Neural cell (in vitro differentiated cells): ENCODE results near the gene ERVMER34-1. TPM values are rescaled to one million over a fixed set of nuclear protein-coding genes. Genes with fewer than 3 reads are reported as not detected.

ENCODE experiments used
- H2AFZ ChIP-seq: fragments of 200-600, 300-800 bp; sonication (generic), shearing (Covaris generic); 2 replicates; pipeline ENCODE4 v1.6.0; 2014; ENCODE audit warnings: low read depth, mild to moderate bottlenecking, antibody characterized with exemption, low read length, moderate library complexity
- H3F3A ChIP-seq: fragments of 200-600 bp; shearing (Covaris generic); 2 replicates; pipeline ENCODE4 v1.6.1; 2016; ENCODE audit warnings: mild to moderate bottlenecking, moderate library complexity, mixed read lengths, antibody characterized with exemption, low read length; ENCODE audit not compliant: insufficient read depth, poor library complexity, severe bottlenecking
- H3K27ac ChIP-seq: fragments of 200-600, 300-800 bp; sonication (generic), shearing (Covaris generic); 2 replicates; pipeline ENCODE4 v1.5.1; 2014; ENCODE audit warnings: mild to moderate bottlenecking, low read length, moderate library complexity
- H3K27me3 ChIP-seq: fragments of 300-800, 200-600 bp; sonication (generic), shearing (Covaris generic); 2 replicates; pipeline ENCODE4 v1.6.0; 2014; ENCODE audit warnings: mild to moderate bottlenecking, low read depth, low read length, moderate library complexity; ENCODE audit not compliant: insufficient read depth
- H3K36me3 ChIP-seq: fragments of 300-800, 200-600 bp; sonication (generic), shearing (Covaris generic); 2 replicates; pipeline ENCODE4 v1.5.1; 2014; ENCODE audit warnings: mild to moderate bottlenecking, antibody characterized with exemption, low read length, moderate library complexity; ENCODE audit not compliant: insufficient read depth
- H3K4me2 ChIP-seq: fragments of 300-800, 200-600 bp; sonication (generic), shearing (Covaris generic); 2 replicates; pipeline ENCODE4 v1.6.0; 2014; ENCODE audit warnings: mild to moderate bottlenecking, low read length
- H3K4me3 ChIP-seq: fragments of 300-800, 200-600 bp; sonication (generic), shearing (Covaris generic); 2 replicates; pipeline ENCODE4 v1.5.1; 2014; ENCODE audit warnings: mild to moderate bottlenecking, low read length, moderate library complexity
- H3K79me2 ChIP-seq: fragments of 200-600 bp; shearing (Covaris generic); replicated peaks from 2 replicates; pipeline ENCODE4 v1.6.0; 2014; ENCODE audit warnings: mild to moderate bottlenecking, low read length, moderate library complexity; ENCODE audit not compliant: insufficient read depth
- H3K9ac ChIP-seq: fragments of 300-800, 200-600 bp; sonication (generic), shearing (Covaris generic); 2 replicates; pipeline ENCODE4 v1.6.1; 2016; ENCODE audit warnings: mild to moderate bottlenecking, low read length, mixed read lengths
- H3K9me2 ChIP-seq: fragments of 200-600 bp; shearing (Covaris generic); 2 replicates; pipeline ENCODE4 v1.6.1; 2016; ENCODE audit warnings: mild to moderate bottlenecking, low read length, mixed read lengths; ENCODE audit not compliant: insufficient read depth
- H3K9me3 ChIP-seq: fragments of 200-600, 300-800 bp; sonication (generic), shearing (Covaris generic); 2 replicates; pipeline ENCODE4 v1.6.1; 2016; ENCODE audit warnings: mild to moderate bottlenecking, mixed run types, low read length, moderate library complexity, mixed read lengths
- H4K20me1 ChIP-seq: fragments of 200-600 bp; shearing (Covaris generic); 2 replicates; pipeline ENCODE4 v1.6.1; 2016; ENCODE audit warnings: mild to moderate bottlenecking, mixed run types; ENCODE audit not compliant: insufficient read depth
- CTCF ChIP-seq: fragments of 450-650 bp; IDR thresholded peaks from 2 replicates; pipeline ENCODE4 v1.5.1; 2014; ENCODE audit warnings: antibody characterized with exemption, mild to moderate bottlenecking, moderate library complexity; ENCODE audit not compliant: poor library complexity, severe bottlenecking
- EP300 ChIP-seq: fragments of 450-650 bp; conservative IDR thresholded peaks from 2 replicates; pipeline ENCODE4 v1.6.1; 2014; ENCODE audit warnings: antibody characterized with exemption, mild to moderate bottlenecking, moderate library complexity; ENCODE audit not compliant: poor library complexity, severe bottlenecking
- EZH2 ChIP-seq: fragments of 200-600, 300-800 bp; shearing (Covaris generic), sonication (generic); IDR thresholded peaks from 2 replicates; pipeline ENCODE4 v1.6.1; 2014; ENCODE audit warnings: antibody characterized with exemption, low read length, borderline replicate concordance, mild to moderate bottlenecking; ENCODE audit not compliant: insufficient read depth, poor library complexity, severe bottlenecking
- MXI1 ChIP-seq: fragments of 450-650 bp; conservative IDR thresholded peaks from 2 replicates; pipeline ENCODE4 v1.6.1; 2014; ENCODE audit warnings: antibody characterized with exemption, mild to moderate bottlenecking; ENCODE audit not compliant: poor library complexity, severe bottlenecking
- POLR2AphosphoS5 ChIP-seq: IDR thresholded peaks from 2 replicates; pipeline ENCODE4 v1.6.1; 2012
- RAD21 ChIP-seq: fragments of 450-650 bp; conservative IDR thresholded peaks from 2 replicates; pipeline ENCODE4 v1.6.1; 2014; ENCODE audit warnings: antibody characterized with exemption, mild to moderate bottlenecking, moderate library complexity
- REST ChIP-seq: IDR thresholded peaks from 2 replicates; pipeline ENCODE4 v1.6.1; 2012; ENCODE audit warnings: borderline replicate concordance
- SMC3 ChIP-seq: fragments of 450-650 bp; conservative IDR thresholded peaks from 2 replicates; pipeline ENCODE4 v1.6.1; 2014; ENCODE audit warnings: antibody characterized with exemption, mild to moderate bottlenecking, moderate library complexity; ENCODE audit not compliant: poor library complexity
- TAF1 ChIP-seq: IDR thresholded peaks from 2 replicates; pipeline ENCODE4 v1.6.1; 2012; ENCODE audit warnings: low read depth
- polyA plus RNA-seq: library from polyadenylated mRNA; depleted of rRNA; stranded (reverse); fragments of >200 nt; gene quantifications from 2 replicates; pipeline ENCODE4 v1.2.3, GENCODE V29; 2014

Gene ERVMER34-1
- polyA plus RNA-seq, 1 donor from 2014 or later: not detected

GRCh38 chr4:52743444-52744019, 7.7 kb downstream of the ERVMER34-1 start:
- Histone ChIP-seq H3K9me3 (no peaks in the 10 kb centered on the region), H3K36me3 (no peaks in the 10 kb centered on the region), H3K27ac (no peak overlapping the region), H3K4me2 (no peak overlapping the region), H3K27me3 (no peaks in the 10 kb centered on the region), H3K79me2 (no peaks in the 10 kb centered on the region), H3K9ac (no peak overlapping the region), H2AFZ (no peak overlapping the region), H4K20me1 (no peaks in the 10 kb centered on the region), H3F3A (no peaks in the 10 kb centered on the region), H3K4me3 (no peak overlapping the region), H3K9me2 (no peaks in the 10 kb centered on the region)
- no peak for TF ChIP-seq RAD21
- TF ChIP-seq REST: no peak
- no peak for TF ChIP-seq CTCF
- no peak for TF ChIP-seq SMC3
- TF ChIP-seq POLR2AphosphoS5: no peak
- no peak for TF ChIP-seq EP300
- TF ChIP-seq TAF1: no peak
- no peak for TF ChIP-seq MXI1
- no peak for TF ChIP-seq EZH2

- Histone ChIP-seq H3K79me2 (no peaks in the 10 kb centered on the region), H4K20me1 (no peaks in the 10 kb centered on the region), H3K9me2 (no peaks in the 10 kb centered on the region), H3K4me2 (no peak overlapping the region), H3K27me3 (no peaks in the 10 kb centered on the region), H3K9me3 (no peaks in the 10 kb centered on the region), H3K36me3 (no peaks in the 10 kb centered on the region), H3F3A (no peaks in the 10 kb centered on the region), H3K27ac (no peak overlapping the region), H3K9ac (no peak overlapping the region), H2AFZ (no peak overlapping the region), H3K4me3 (no peak overlapping the region)
- TF ChIP-seq EP300 (no peak), CTCF (no peak), POLR2AphosphoS5 (no peak)
Observed at GRCh38 chr4:52729586-52729985, 21.6 kb downstream of the ERVMER34-1 start.
